ENCODE results near the gene CPT1B.

DNA sequence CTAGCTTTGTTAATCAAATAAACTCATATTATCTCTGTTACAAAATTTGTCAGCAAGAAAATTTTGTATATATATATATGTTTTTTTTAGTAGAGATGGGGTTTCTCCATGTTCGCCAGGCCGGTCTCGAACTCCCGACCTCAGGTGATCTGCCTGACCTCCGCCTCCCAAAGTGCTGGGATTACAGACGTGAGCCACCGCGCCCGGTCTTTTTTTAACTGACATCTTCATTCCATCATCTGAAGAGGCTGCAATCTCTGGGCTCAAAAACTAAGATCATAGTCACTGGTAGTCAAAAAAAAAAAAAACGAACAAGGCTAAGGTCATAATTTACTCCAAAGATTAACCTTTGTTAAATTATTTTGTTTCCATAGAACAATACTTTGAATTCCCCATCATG lies 37.8 kb downstream of the CPT1B start:
- TF ChIP-seq, protein P1, sequence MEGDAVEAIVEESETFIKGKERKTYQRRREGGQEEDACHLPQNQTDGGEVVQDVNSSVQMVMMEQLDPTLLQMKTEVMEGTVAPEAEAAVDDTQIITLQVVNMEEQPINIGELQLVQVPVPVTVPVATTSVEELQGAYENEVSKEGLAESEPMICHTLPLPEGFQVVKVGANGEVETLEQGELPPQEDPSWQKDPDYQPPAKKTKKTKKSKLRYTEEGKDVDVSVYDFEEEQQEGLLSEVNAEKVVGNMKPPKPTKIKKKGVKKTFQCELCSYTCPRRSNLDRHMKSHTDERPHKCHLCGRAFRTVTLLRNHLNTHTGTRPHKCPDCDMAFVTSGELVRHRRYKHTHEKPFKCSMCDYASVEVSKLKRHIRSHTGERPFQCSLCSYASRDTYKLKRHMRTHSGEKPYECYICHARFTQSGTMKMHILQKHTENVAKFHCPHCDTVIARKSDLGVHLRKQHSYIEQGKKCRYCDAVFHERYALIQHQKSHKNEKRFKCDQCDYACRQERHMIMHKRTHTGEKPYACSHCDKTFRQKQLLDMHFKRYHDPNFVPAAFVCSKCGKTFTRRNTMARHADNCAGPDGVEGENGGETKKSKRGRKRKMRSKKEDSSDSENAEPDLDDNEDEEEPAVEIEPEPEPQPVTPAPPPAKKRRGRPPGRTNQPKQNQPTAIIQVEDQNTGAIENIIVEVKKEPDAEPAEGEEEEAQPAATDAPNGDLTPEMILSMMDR (IDR thresholded peaks at IDR 0.05): no peak
- no peak for TF ChIP-seq POLR2A (IDR thresholded peaks at IDR 0.05)

Data from right lobe of liver (tissue), 4 donors.